HG03280 (cell line): ENCODE measurements around the gene SHC4.
"Not testable (repeated sequence)": the region's sequence is repeated elsewhere in the genome, so short reads cannot be mapped to it uniquely, and the experiment has no call there.

Experiments
- ATAC-seq: cut with Tn5 transposase; IDR thresholded peaks from one replicate; pipeline ENCODE4 v1.9.1; 2021; ENCODE audit warnings: mild to moderate bottlenecking, moderate library complexity; ENCODE audit not compliant: unreplicated experiment

The SHC4 gene

DNA sequence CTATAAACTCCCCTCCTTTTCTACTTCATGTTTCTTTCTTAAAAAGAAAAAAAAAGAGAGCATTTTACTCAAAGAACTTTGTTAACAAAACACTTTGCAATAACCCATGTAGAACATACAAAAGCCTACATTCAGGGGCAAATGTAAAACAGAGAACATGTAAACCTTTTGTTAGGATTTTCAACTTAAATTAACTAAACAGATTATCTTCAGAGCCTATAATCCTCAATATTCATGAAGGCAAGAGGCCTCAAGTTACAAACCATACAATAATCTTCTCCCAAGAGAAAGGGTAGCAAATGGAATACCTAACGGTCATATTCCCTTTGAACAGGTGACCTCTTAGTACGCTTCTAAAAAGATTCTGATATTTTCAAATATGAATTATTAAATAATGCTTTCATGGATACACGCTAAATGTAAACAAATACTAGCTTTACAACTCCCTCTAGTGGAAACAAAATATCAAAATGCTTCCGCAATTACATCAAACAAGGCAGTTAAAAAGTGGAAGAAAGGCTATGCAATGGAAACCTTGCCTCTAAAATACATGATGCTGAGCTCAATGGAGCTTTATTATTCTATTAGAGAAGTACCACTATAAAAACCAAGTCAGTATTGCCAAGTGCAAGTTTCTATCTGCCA, 162.8 kb downstream of the SHC4 start:
- no peak for ATAC-seq

DNA sequence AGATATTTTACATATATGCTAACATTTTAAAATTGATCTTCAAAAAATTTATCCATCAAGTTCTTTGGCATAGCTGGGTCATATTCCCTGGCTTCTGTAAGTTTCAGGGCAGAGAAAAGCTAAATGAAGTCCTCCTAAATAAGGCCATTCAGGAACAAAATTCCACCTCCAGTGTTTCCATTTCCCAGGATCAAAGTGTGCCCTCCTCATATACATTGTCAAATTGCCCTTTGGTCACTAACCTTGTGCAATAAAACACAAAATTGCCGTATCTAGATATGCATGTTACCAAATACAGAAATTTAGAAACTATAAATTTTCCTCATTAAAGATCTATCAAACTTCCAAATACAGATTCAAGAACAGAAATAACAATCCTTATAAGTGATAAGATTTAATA, 163.5 kb downstream of the SHC4 start:
- ATAC-seq, result no peak

DNA sequence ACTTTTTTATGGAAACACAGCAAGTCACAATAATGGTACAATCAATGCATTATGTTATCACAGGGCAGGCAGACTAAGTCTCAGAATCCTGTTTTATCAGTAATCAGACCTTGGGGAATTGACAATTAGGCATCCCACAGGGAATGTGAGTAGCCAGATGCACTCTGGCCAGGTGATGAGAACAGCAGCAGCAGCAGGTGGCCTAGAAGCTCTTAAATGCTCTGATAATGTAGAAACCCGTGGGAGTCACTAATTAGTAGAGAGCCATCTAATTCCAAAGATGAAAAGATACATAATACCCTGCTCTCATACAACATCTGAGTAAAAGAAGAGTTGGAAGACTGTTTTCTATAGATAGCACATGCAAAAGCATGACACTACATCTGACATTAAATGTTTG, 165.4 kb downstream of the SHC4 start:
- ATAC-seq, result no peak

DNA sequence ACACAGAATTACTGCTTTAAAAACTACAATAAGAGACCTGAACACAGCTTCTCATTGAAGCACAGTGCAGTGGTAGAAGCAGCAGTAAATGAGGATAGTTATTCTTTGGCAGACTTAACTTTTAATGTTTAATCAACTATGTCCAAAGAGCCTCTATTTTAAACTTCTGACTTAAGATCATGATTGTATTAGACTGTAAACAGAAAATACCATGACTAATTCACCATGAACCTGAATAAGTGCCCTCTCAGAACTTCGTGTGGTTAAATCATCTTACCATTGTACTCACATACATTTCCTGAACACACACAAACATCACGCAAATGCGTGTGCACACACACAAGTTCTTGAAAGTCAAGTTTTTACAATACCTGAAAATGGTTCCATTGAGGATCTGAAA, 166.8 kb downstream of the SHC4 start:
- ATAC-seq, result no peak

DNA sequence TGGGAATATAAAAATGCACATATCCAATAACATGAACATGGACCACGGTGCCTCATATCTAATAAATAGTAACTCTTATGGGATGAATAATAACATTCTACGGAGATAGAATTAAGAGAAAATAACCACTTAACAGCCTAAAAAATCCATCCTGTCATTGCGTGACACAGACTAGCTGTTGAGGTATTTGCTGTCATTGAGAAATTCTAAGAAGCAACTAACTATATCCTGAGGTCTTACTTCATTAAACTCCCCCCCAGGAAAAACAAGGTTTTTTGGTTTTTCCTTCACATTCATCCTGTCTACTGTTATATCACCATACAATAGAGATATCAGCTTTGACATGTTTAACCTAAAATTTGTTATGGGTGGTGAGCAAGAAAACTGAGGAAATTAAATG, 167.2 kb downstream of the SHC4 start:
- ATAC-seq, result no peak

DNA sequence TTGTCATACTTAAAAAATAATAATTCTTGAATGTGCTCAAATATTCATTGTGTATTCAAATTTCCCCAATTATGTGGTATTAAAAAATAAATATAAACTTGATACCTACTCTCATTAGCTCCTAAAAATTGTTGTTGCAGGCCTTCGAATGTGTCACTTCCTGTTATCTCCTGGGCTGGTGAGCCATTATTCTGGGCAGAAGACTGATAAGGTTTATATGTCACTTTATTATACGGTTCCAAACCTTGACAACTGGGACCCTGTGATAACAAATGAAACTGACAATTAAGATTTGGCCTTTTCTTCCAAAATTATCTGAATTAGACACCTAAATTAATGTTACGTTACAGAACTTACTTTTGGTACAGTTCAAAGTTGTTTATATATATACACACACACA, 167.8 kb downstream of the SHC4 start:
- no peak for ATAC-seq

DNA sequence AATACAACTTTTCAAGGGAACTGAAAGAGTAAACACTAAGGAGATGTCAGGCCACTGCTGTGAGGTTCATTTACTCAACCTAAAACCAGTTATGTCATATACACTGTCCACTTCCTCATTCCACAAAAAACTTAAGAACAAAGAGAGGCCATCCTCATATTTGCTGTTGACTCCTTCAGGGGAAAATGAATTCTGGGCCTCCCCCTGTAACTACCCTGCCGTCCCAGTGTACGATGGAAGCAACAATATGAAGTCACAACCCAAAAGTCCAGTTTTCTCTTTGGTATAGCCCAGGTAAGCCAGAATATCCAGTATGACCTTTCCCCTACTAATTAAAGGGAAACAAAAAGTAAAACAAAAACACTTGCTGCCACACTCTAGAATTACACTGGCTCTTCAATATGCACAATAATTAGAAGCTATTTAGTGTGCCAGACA, 169.0 kb downstream of the SHC4 start:
- ATAC-seq, result peak; percentile 95

DNA sequence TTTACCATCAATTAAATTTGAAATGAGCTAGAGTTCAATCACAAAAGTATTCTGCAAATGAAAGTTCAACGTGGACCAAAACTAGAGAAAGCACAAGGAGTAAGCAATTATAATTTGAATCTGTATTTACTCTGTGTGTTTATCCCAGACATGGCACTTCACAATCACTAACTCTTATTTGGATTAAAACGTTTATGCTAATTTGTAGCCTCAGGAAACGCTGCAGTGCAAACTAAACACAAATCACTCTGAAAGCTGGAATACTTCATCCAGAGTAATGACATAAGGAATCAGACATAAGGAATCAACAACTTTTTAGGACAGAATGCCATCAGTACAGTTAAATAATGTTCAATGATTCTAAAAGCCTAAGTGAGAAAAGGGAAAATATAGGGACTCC, 171.3 kb downstream of the SHC4 start:
- no peak for ATAC-seq

DNA sequence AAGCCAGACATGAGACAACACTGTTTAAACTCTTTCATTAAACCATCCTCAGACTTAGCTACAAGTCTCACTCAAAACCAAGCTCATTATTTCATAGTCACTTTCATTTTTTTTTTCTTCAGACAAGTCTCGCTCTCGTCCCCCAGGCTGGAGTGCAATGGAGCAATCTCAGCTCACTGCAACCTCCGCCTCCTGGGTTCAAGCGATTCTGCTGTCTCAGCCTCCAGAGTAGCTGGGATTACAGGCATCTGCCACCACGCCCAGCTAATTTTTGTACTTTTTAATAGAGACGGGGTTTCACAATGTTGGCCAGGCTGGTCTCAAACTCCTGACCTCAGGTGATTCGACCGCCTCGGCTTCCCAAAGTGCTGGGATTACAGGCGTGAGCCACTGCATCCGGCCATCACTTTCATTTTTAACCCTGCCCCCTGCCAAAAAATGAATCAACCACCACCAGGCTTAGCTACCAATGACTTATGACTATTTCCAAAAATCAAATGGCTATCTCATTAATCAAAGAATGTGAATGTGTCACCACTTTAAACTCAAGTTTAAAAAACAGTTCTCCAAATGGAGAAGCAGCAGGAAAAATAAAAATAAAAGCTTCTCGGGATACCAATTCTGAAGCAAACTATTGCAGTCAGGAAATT, 173.1 kb downstream of the SHC4 start:
- not testable (repeated sequence) for ATAC-seq

DNA sequence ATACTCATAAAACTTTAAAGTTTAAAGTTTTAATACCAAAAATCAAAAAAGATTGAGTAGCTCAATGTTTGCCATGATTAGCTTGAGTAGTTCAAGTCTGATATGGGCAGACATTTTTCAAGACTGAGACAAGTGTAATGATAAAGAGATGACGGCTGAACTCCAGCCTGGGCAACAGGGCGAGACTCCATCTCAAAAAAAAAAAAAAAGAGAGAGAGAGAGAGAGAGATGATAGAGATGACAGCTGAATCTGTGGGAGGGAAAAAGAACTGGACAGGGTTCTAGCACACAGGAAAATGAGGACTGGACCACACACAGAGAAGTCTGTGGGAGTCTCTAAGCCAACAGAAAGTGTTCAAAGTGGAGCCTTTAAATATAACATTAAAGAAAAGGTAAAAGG, 178.0 kb downstream of the SHC4 start:
- ATAC-seq, result no peak

DNA sequence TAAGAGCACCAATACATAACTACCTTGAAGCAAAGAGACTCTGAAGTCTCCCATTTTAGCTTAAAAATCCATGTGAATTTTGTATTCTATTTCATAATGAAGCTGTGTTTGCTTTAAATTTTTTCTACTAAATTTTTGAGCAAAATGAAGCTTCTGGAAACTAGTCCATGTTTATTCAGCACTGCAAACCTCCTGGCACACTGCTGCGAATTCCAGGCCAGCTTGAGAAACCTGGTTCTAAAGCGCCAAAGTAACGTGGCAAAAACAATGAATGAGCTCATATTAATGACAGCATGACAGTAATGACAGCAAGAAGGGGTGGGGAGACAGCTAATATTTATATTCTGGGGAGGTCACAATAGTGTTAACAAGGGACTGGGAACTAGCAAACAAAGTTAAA, 178.5 kb downstream of the SHC4 start:
- ATAC-seq, result no peak

DNA sequence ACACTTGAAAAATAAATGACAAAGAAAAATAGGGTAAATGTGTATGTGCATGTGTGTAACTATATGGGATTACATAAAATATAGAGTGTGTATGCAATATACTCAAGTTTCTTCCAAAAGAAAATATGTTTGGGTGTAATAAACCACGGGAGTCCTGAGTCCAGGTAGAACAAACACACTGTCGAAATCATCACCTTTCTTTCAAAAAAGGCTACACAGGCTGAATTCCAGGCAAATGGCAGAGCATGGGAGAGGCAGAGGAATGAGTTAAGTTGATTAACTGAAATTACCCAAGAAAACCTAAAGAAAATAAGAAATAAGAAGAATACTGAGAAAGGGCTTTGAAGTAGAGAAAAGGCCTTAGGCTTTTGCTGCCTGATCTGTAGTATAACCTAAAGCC, 179.0 kb downstream of the SHC4 start:
- ATAC-seq, result no peak

DNA sequence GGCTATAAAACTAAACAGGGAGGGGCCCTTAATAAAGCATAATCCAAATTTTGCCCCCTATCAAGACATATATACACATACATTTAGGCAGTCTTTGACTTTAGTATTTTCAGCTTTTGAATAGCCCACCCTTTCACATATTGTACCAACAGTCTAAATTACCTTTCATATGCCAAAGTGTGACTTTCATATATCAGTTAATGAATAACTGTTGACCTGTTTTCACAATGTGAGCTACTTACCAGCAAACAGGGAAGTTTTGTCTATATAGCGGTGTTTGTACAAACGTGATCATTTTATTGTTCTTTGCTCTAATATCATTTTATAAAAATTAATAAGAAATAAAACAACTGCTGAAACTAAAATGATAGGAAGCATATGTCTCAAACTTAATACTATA, 180.8 kb downstream of the SHC4 start:
- ATAC-seq, result no peak

DNA sequence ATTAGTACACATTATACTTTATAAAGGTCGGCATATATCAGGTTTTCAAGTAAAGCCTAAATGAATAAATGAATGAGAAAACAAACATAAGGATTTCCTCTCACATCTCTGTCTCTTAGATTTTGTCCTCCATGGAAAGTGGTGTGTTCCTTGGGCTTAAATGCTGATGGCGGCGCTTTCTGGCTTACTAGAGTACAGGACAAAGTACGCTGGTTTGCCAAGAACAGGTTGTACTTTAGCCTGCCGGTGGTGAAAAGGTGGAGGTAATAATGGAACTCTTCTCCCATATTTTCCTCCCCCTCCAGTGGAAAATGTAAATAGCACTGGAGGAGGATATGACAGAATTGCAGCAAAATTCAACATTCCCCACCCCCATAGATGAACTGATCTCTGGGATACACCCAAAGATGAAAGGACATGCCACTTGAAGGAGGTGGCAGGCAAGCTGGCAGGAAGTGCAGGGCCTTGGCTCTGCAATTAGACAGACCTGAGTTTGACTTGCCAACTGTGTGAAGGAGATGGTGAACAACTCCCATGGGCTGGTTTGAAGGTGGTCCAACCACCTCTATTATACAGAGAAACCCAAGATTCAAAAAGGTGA, 182.1 kb downstream of the SHC4 start:
- ATAC-seq, result no peak

DNA sequence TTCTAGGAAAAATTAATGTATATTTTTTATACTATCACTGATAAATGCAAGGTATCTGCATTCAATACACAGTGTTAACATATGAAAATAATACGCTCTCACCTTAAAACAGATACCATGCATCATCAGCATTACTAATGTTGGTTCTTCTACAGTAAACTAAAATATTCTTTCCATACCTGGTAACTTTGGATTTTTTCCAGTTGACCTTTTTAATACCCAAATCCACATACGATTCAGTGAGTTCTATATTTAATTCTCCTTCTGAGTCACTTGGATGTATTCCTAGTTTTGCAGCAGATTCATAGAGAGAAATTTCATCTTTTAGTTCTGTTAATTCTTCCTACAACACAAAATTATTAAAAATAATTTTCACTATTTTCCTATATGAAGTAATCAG, 182.7 kb downstream of the SHC4 start:
- no peak for ATAC-seq

DNA sequence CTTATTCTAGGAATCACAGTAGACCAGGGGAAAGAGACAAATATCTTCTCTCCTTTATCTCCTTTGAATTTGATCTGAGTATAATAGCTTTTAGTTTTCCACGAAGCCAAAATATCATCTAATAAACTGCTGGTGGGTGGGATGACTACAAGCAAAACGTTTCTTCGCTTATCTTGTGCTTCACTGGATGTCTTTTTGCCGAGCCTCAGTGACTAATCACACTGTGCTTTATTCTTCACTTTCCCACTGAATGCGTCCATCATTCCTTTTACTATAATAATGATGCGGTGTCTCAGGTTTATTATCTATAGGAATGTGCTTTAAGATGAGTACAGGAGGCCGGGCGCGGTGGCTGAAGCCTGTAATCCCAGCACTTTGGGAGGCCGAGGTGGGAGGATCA, 185.4 kb downstream of the SHC4 start:
- no peak for ATAC-seq

DNA sequence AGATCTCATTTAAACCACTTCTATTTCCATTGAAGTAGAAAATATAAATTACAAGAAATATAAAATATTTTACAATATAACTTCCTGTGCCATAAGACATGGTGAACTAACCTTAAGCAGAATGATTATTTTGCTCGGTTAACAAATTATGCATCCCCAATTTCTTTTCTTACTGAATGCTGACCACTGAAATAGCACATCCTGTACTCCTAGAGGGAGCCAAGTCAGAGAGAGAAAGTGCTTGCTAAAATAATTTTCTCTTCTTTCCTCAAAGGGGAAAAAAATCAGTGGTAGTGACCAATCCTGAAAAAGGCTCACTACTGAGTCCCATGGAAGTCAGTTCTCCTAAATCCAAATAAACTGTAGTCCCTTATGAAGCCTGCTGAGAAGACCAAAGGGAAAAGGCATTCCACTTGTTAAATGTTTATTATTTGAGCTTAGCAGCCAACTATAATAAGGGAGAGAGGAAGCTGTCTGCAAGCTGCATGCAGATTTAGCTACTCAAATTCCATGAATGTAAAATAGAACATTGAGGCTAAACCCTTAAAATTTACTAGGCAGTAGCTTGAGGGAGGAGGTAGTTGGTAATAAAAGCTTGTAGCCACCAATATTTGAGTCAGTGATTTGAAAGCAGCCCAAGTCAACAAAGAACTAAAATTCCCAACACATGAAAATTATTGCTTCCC, 185.9 kb downstream of the SHC4 start:
- ATAC-seq, result no peak

DNA sequence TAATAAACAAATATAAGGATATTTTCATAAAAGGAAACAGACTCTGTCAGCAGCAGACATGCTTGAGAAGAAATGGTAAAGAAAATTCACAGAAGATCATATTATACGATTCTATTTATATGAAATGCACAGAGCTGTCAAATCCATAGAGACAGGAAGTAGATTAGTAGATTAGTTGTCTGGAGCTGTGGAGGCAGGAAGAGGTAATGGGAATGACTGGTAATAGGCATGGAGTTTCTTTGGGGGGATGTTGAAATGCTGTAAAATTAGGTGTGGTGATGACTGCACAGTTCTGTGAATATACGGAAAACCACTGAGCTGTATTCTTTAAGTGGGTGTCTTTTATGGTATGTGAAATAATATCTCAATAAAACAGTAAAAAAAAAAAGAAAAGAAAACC, 188.2 kb downstream of the SHC4 start:
- ATAC-seq, result no peak

DNA sequence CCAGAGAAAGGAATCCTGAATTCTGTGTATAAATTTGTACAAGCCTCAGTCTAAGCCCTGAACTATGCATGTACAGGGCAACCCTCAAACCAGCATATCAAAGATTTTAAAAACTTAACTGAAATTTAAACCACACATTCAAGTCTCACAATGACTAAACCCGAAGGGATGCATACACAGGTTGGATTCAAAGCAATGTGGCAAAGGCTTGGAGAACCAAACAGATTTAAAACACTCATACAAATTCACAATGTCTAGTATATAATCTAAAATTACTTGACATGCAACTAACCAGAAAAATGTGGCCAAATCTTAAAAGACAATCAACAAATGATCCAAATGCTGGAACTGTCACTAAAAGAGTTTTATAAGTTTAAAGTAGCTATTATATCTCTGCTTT, 189.2 kb downstream of the SHC4 start:
- ATAC-seq, result no peak
